Activated CD8-positive, alpha-beta T cell treated with anti-CD3 and anti-CD28 coated beads, Interleukin-2, amount 10 ng/mL, durations not matched to agents 7 days and 5 days (primary cell): ENCODE results near the gene TRANK1. TPM values are rescaled to one million over a fixed set of nuclear protein-coding genes. Genes with fewer than 3 reads are reported as not detected.

Experiments used
- ATAC-seq: fragments of 150-1000 bp; cut with Tn5 transposase; one replicate; pipeline ENCODE4 v1.10.0; 2021; ENCODE audit warnings: moderate library complexity
- CTCF ChIA-PET: fragments of 350-600 bp; sonication (Branson Sonifier 250); formaldehyde crosslinking; loops from one replicate; lab custom pipeline; 2021; ENCODE audit warnings: antibody characterized with exemption; lab: Charles Lee
- POLR2A ChIA-PET: fragments of 350-600 bp; sonication (Branson Sonifier 250); formaldehyde crosslinking; loops from one replicate; lab custom pipeline; 2021; ENCODE audit warnings: antibody characterized with exemption; lab: Charles Lee
- DNase-seq: peaks from one replicate; pipeline ENCODE4 v3.0.0-alpha.2; 2020
- H3K27ac Mint-ChIP-seq: one replicate; pipeline ENCODE4 v1.8.0; 2021; ENCODE audit warnings: mild to moderate bottlenecking, mixed read lengths
- H3K27me3 Mint-ChIP-seq: one replicate; pipeline ENCODE4 v1.8.0; 2021; ENCODE audit warnings: low read depth, mixed read lengths
- H3K36me3 Mint-ChIP-seq: one replicate; pipeline ENCODE4 v1.8.0; 2021; ENCODE audit warnings: low read depth, mixed read lengths
- H3K4me1 Mint-ChIP-seq: one replicate; pipeline ENCODE4 v1.8.0; 2021; ENCODE audit warnings: low read depth, mixed read lengths
- H3K4me3 Mint-ChIP-seq: one replicate; pipeline ENCODE4 v1.8.0; 2021; ENCODE audit warnings: mild to moderate bottlenecking, mixed read lengths
- H3K9me3 Mint-ChIP-seq: one replicate; pipeline ENCODE4 v1.8.0; 2022; ENCODE audit warnings: mixed read lengths; ENCODE audit not compliant: insufficient read depth
- total RNA-seq, 2 experiments: library from RNA; stranded (reverse); gene quantifications; one replicate each; pipeline ENCODE4 v1.2.3, GENCODE V29; 2021

The TRANK1 gene
- total RNA-seq, 2 experiments from 2014 or later = 49.3 to 52.3 TPM

DNA sequence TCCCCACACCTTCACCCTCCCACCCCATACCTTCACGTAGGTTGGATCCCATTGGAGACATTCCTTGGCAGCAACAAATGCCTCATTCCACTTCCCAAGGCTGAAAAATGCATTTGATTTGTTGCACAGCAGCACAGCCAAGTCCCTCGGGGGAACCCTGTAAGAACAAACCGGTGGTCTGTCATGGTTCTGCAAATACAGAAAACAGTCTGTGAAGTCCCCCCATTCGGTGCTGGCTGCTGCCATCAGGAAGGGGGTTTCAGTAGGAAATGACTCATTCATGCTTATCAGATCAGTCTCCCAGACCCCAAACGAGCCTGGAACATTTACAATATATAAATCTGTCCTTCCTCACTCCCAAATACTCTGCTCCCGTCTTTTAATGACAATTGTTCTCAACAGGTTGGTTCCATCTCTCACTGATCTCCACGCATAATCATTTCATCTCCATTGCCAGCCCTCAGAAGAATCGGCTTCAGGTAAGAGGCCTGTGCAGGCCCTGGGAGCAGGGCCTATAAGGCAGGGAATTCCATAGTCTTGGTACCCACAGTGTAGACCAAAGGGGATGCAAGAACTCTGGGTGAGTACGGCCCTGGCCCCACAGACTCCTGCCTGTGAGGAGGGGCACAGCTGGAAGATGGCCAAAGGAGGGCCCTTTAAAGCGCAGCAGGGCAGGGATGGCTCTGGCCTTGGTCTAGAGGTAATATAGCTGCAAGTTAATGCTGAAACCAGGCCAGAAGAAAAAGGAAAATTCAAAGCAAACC, 41.6 kb downstream of the TRANK1 start:
- ChIA-PET CTCF (interaction anchor here (0.8 to 9.3 kb wide), 4 partner anchors 9 to 55 kb away, joined by 3 to 84 read pairs (median 9); no protein-coding TSS in a partner anchor), POLR2A (interaction anchor here (0.8 to 1.4 kb wide), 4 partner anchors 9 to 89 kb away, joined by 3 to 4 read pairs (median 3); partner anchors contain the start of gene EPM2AIP1)
- DNase-seq (no peak), ATAC-seq (no peak)
- H3K27ac Mint-ChIP-seq = peak overlapping the region; percentile 1
- peaks cover 57% of the 10 kb centered on the region for H3K4me1 Mint-ChIP-seq
- H3K9me3 Mint-ChIP-seq = no peaks in the 10 kb centered on the region
- H3K36me3 Mint-ChIP-seq = peaks cover 72% of the 10 kb centered on the region
- H3K4me3 Mint-ChIP-seq = no peak overlapping the region
- H3K27me3 Mint-ChIP-seq = no peaks in the 10 kb centered on the region

DNA sequence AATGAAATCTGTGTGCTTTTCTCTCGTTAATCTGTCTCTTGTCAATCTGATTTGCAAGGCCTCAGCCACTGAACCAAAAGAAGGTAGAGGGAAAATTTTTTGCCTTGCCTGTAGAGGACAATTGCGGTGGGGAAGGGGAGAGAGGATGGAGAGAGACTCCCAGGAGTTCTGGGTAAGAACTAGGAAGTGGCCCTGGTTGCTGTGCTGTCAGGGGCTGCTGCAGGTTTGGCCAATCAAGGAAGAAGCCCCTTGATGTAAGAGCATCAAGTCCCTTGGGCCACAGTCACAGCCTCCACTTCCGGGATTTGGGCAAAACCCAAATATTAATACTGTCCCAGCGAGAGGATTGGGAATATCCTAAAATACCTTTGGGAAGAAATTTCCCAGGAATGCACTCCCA, 43.3 kb downstream of the TRANK1 start:
- no peak for ATAC-seq
- Mint-ChIP-seq H3K9me3 (no peaks in the 10 kb centered on the region), H3K27ac (no peak overlapping the region), H3K4me1 (peaks cover 54% of the 10 kb centered on the region), H3K27me3 (no peaks in the 10 kb centered on the region), H3K36me3 (peaks cover 82% of the 10 kb centered on the region), H3K4me3 (no peak overlapping the region)
- ChIA-PET POLR2A (no interaction called here), CTCF (interaction anchor here (0.9 to 9.3 kb wide), 4 partner anchors 8 to 57 kb away, joined by 3 to 84 read pairs (median 8); no protein-coding TSS in a partner anchor)
- DNase-seq = no peak

DNA sequence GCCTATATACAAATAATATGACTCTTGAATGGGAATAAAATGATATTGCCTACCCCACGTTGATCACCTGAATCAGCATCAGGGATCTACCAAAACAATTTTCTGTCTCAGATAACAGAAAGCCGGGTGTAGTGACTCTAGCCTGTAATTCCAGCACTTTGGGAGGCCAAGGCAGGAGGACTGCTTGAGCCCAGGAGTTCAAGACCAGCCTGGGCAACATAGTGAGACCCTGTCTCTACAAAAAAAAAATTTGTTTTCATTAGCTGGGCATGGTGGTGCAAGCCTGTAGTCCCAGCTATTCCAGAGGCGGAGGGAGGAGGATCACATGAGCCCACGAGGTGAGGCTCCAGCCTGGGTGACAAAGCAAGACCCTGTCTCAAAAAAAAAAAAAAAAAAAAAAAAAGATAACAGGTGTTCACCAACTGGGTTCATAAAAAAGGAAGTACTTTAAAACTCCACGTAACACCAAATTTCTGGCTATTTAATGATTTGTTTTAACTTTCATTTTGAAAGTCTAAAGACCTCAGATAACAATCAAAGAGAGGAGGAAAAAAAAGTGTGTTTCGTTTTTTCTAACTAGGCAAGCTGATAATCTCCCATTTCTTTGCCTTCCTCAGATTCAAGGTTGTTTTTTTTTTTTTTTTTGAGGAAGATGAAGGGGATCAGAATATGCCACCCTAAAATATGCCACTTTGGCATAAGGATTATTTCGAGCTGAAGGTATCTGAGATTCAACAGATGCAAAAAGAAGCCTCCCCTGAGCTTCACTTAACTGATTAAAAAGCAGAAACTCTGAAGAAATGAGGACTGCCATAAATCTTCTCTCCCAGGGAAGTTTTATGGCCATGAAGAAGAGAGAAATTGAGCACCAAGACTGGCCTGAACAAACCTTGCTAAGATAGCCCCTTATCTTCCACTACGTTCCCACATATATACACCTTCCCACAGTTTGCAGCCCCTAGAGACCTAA, 44.1 kb downstream of the TRANK1 start:
- CTCF ChIA-PET = interaction anchor here (0.9 to 9.3 kb wide), 3 partner anchors 8 to 58 kb away, joined by 3 to 84 read pairs (median 14); no protein-coding TSS in a partner anchor
- Mint-ChIP-seq H3K9me3 (no peaks in the 10 kb centered on the region), H3K36me3 (peaks cover 84% of the 10 kb centered on the region), H3K4me3 (no peak overlapping the region), H3K4me1 (peaks cover 51% of the 10 kb centered on the region), H3K27me3 (no peaks in the 10 kb centered on the region), H3K27ac (peak overlapping the region; percentile 32)
- POLR2A ChIA-PET = no interaction called here
- ATAC-seq (no peak), DNase-seq (no peak)

GRCh38 chr3:36895496-36896409, 49.1 kb downstream of the TRANK1 start:
- H3K4me3 Mint-ChIP-seq = no peak overlapping the region
- DNase-seq (no peak), ATAC-seq (no peak)
- H3K27ac Mint-ChIP-seq = peak overlapping the region; percentile 72
- no peaks in the 10 kb centered on the region for H3K27me3 Mint-ChIP-seq
- H3K9me3 Mint-ChIP-seq = no peaks in the 10 kb centered on the region
- POLR2A ChIA-PET = no interaction called here
- peaks cover 93% of the 10 kb centered on the region for H3K36me3 Mint-ChIP-seq
- H3K4me1 Mint-ChIP-seq = peaks cover 46% of the 10 kb centered on the region
- CTCF ChIA-PET = interaction anchor here (1.4 to 4.4 kb wide), 3 partner anchors 19 to 62 kb away, joined by 3 to 25 read pairs (median 6); no protein-coding TSS in a partner anchor

DNA sequence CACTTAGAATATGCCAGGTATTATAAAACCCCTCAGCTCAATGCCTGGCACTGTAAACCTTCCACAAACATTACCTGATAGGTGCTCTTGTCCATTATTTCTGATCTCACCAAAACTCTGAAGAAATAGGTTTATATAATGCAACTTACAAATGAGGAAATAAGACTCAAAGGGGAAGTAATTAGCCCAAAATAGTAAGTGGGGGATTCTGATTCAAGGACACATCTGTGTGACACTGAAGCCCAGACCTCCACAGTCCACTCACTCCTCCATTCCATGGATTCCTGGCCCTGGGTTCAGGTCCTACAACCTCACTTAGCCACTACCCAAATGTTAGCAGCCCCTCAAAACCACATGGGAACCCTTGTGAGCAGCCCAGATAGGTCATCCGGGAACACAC, 49.9 kb downstream of the TRANK1 start:
- no peak for ATAC-seq
- H3K9me3 Mint-ChIP-seq = no peaks in the 10 kb centered on the region
- ChIA-PET POLR2A (no interaction called here), CTCF (interaction anchor here (0.9 to 4.4 kb wide), 4 partner anchors 18 to 63 kb away, joined by 3 to 25 read pairs (median 4); no protein-coding TSS in a partner anchor)
- peaks cover 39% of the 10 kb centered on the region for H3K4me1 Mint-ChIP-seq
- H3K27ac Mint-ChIP-seq = no peak overlapping the region
- H3K4me3 Mint-ChIP-seq = no peak overlapping the region
- no peak for DNase-seq
- no peaks in the 10 kb centered on the region for H3K27me3 Mint-ChIP-seq
- peaks cover 94% of the 10 kb centered on the region for H3K36me3 Mint-ChIP-seq

- CTCF ChIA-PET = interaction anchor here (1.0 to 4.4 kb wide), 7 partner anchors 8 to 99 kb away, joined by 3 to 25 read pairs (median 6); partner anchors contain the start of genes EPM2AIP1 and MLH1
- DNase-seq (no peak), ATAC-seq (no peak)
- Mint-ChIP-seq H3K4me1 (peaks cover 39% of the 10 kb centered on the region), H3K27me3 (no peaks in the 10 kb centered on the region), H3K9me3 (no peaks in the 10 kb centered on the region), H3K36me3 (peaks cover 93% of the 10 kb centered on the region), H3K4me3 (no peak overlapping the region), H3K27ac (peak overlapping the region; percentile 72)
- POLR2A ChIA-PET = interaction anchor here (1.1 to 1.5 kb wide), 4 partner anchors 9 to 99 kb away, joined by 3 to 7 read pairs (median 4); partner anchors contain the start of genes EPM2AIP1 and TRANK1
Measured at GRCh38 chr3:36893826-36894225, 51.0 kb downstream of the TRANK1 start.

DNA sequence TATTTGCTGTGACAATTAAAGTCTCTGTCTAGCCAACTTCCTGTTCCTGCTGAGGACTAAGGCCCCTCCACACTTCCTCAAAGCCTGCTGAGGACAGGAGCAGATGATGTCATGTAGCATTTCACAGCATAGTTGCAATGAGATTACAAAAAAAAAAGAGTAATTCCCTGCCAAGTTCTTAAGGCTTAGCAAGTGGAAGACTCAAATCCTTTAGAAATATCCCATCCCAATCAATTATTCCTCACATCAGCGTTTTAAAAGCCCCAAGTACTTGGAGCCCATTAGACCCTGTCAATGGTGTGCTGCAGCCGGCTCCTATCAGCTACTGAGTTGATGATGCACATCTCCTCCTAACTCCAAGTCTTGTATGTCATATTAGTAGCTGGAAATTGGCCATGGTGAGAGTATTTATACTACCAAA, 51.7 kb downstream of the TRANK1 start:
- H3K36me3 Mint-ChIP-seq = peaks cover 91% of the 10 kb centered on the region
- H3K27me3 Mint-ChIP-seq = no peaks in the 10 kb centered on the region
- peak overlapping the region; percentile 72 for H3K27ac Mint-ChIP-seq
- CTCF ChIA-PET = interaction anchor here (1.0 to 4.4 kb wide), 8 partner anchors 8 to 100 kb away, joined by 3 to 25 read pairs (median 7); partner anchors contain the start of genes EPM2AIP1 and MLH1
- H3K4me1 Mint-ChIP-seq = peaks cover 39% of the 10 kb centered on the region
- H3K4me3 Mint-ChIP-seq = no peak overlapping the region
- no peaks in the 10 kb centered on the region for H3K9me3 Mint-ChIP-seq
- ATAC-seq (peak; percentile 73), DNase-seq (peak; percentile 46)
- POLR2A ChIA-PET = interaction anchor here (0.9 to 1.5 kb wide), 4 partner anchors 15 to 195 kb away, joined by 3 to 7 read pairs (median 4); partner anchors contain the start of genes EPM2AIP1 and TRANK1

DNA sequence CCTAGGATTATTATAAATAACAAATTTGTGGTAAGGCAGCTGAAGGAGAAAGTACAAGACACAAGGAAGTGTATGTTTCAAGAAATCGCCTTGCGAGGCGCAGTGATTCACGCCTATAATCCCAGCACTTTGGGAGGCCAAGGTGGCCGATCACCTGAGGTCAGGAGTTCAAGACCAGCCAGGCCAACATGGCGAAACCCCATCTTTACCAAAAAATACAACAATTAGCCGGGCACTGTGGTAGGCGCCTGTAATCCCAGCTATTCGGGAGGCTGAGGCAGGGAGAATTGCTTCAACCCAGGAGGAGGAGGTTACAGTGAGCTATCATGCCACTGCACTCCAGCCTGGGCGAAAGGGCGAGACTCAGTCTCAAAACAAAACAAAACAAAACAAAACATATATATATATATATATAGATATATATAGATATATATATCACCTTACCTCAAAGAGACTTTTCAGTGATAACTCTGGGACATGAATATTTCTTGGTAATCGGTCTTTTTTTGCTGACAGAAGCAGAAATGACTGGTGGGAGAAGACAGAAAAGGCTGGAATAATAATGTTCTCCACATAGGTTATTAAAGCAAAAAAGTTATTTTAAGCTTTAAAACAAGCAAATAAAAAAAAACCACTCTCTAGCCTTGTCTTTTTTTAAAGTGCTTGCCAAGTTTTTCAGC, 52.3 kb downstream of the TRANK1 start:
- ChIA-PET POLR2A (interaction anchor here (0.9 to 1.5 kb wide), 4 partner anchors 15 to 195 kb away, joined by 3 to 7 read pairs (median 4); partner anchors contain the start of genes EPM2AIP1 and TRANK1), CTCF (interaction anchor here (0.8 to 4.4 kb wide), 9 partner anchors 9 to 100 kb away, joined by 3 to 25 read pairs (median 6); partner anchors contain the start of genes EPM2AIP1 and MLH1)
- H3K27ac Mint-ChIP-seq = peak overlapping the region; percentile 72
- no peak overlapping the region for H3K4me3 Mint-ChIP-seq
- no peaks in the 10 kb centered on the region for H3K27me3 Mint-ChIP-seq
- H3K4me1 Mint-ChIP-seq = peaks cover 39% of the 10 kb centered on the region
- no peak for ATAC-seq
- no peaks in the 10 kb centered on the region for H3K9me3 Mint-ChIP-seq
- peaks cover 91% of the 10 kb centered on the region for H3K36me3 Mint-ChIP-seq
- no peak for DNase-seq

GRCh38 chr3:36891701-36892160, 53.1 kb downstream of the TRANK1 start:
- Mint-ChIP-seq H3K4me3 (no peak overlapping the region), H3K4me1 (peaks cover 36% of the 10 kb centered on the region), H3K36me3 (peaks cover 89% of the 10 kb centered on the region), H3K9me3 (no peaks in the 10 kb centered on the region), H3K27me3 (no peaks in the 10 kb centered on the region), H3K27ac (no peak overlapping the region)
- ChIA-PET CTCF (interaction anchor here (0.8 to 4.4 kb wide), 4 partner anchors 10 to 66 kb away, joined by 3 to 25 read pairs (median 11); no protein-coding TSS in a partner anchor), POLR2A (no interaction called here)
- ATAC-seq = no peak
- DNase-seq = peak; percentile 8
